PC-3 (cell line): Measurements from ENCODE around the gene EOGT.

Source experiments
- EZH2 ChIP-seq: fragments of 300-600 bp; sonication (generic); IDR thresholded peaks from one replicate; pipeline ENCODE4 v1.6.1; 2017; ENCODE audit warnings: antibody characterized with exemption, mild to moderate bottlenecking, low read length; ENCODE audit not compliant: unreplicated experiment
- EZH2phosphoT487 ChIP-seq: fragments of 300-600 bp; sonication (generic); IDR thresholded peaks from 2 replicates; pipeline ENCODE4 v1.6.1; 2018; ENCODE audit warnings: mild to moderate bottlenecking, antibody characterized with exemption, low read length, borderline replicate concordance
- TF ChIP-seq, protein P1 (sequence below): fragments of 300-600 bp; sonication (generic); conservative IDR thresholded peaks from 2 replicates; pipeline ENCODE4 v1.5.1; 2017; ENCODE audit warnings: antibody characterized with exemption, low read depth, mild to moderate bottlenecking, low read length

GRCh38 chr3:69009559-69010410, 3.7 kb downstream of the EOGT start:
- TF ChIP-seq, protein P1, sequence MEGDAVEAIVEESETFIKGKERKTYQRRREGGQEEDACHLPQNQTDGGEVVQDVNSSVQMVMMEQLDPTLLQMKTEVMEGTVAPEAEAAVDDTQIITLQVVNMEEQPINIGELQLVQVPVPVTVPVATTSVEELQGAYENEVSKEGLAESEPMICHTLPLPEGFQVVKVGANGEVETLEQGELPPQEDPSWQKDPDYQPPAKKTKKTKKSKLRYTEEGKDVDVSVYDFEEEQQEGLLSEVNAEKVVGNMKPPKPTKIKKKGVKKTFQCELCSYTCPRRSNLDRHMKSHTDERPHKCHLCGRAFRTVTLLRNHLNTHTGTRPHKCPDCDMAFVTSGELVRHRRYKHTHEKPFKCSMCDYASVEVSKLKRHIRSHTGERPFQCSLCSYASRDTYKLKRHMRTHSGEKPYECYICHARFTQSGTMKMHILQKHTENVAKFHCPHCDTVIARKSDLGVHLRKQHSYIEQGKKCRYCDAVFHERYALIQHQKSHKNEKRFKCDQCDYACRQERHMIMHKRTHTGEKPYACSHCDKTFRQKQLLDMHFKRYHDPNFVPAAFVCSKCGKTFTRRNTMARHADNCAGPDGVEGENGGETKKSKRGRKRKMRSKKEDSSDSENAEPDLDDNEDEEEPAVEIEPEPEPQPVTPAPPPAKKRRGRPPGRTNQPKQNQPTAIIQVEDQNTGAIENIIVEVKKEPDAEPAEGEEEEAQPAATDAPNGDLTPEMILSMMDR, result no peak
- TF ChIP-seq EZH2phosphoT487 (no peak), EZH2 (no peak)
